ENCODE data around the gene PDCD1LG2.

Gene PDCD1LG2

DNA sequence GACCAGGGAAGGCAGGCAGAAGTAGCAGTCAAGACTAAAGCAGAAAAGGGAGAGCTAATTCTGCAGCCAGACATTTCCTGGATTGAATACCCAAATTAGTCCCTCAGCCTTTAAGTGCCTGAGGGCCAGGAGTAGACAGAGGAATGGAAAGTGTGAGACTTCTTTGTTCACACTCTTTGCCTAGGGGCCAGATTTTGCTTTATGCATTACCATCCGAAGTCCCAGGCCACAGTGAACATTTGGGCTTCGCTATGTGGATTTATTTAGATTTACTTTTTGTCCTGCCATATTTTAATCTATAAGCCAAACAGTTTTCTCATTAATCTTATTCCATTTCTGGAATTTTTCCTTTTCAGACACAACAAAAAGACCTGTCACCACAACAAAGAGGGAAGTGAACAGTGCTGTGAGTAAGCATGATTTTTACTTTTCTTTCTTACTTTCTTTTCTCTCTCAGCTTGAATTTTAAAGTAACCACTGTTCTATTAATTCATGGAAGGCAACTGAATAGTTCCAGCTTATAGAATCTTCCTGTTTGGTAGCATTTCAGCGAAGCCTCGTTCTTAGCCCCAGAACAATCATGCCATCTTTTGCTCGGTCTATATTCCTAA is 52.6 kb downstream of the PDCD1LG2 start:
- TF ChIP-seq GATA3 (IDR thresholded peaks at IDR 0.05; ENCODE audit: low read depth, low read length) (no peak), GATA2 (IDR thresholded peaks at IDR 0.05; ENCODE audit: low read depth, low read length) (no peak)

DNA sequence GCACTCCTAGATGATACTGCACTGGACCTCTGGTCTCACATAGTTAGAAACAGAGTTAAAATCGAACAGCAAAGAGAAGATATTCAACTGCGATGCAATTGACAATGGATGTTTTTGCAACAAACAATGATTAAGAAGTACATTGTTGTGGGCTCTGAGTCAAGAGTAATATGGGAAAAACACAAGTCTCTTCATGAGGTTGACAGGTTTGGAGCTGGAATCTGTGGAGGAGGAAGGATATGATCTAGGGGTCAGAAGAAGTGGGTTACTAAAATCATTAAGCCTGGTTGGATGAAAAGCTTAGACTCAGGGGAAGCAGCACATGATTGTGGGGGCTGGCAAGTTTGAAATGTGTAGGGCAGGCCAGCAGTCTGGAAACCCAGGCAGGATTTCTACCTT is 53.1 kb downstream of the PDCD1LG2 start:
- TF ChIP-seq GATA2 (IDR thresholded peaks at IDR 0.05; ENCODE audit: low read depth, low read length) (no peak), GATA3 (IDR thresholded peaks at IDR 0.05; ENCODE audit: low read depth, low read length) (no peak)

DNA sequence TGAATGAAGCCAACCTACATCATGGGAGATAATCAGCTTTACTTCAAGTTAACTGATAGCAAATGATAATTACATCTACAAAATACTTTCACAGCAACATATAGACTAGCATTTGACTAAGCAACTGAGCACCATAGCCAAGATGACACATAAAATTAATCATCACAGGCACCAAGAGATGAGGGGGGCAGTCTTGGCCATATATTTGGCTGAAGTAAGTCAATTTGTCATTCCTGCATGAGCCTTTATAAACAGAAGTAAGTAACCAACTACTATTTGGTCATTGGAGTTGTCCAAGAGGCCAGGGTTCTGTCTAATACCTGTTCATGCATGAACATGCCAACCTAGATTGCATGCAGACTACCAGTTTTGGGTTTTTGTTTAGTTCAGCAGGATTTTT is 53.6 kb downstream of the PDCD1LG2 start:
- TF ChIP-seq GATA3 (IDR thresholded peaks at IDR 0.05; ENCODE audit: low read depth, low read length) (no peak), GATA2 (IDR thresholded peaks at IDR 0.05; ENCODE audit: low read depth, low read length) (no peak)

- no peak for TF ChIP-seq GATA3 (IDR thresholded peaks at IDR 0.05; ENCODE audit: low read depth, low read length)
- no peak for TF ChIP-seq GATA2 (IDR thresholded peaks at IDR 0.05; ENCODE audit: low read depth, low read length)
Observed at GRCh38 chr9:5566054-5566618, 55.8 kb downstream of the PDCD1LG2 start.

GRCh38 chr9:5568868-5569267 is 58.5 kb downstream of the PDCD1LG2 start:
- no peak for TF ChIP-seq GATA2 (IDR thresholded peaks at IDR 0.05; ENCODE audit: low read depth, low read length)
- no peak for TF ChIP-seq GATA3 (IDR thresholded peaks at IDR 0.05; ENCODE audit: low read depth, low read length)

DNA sequence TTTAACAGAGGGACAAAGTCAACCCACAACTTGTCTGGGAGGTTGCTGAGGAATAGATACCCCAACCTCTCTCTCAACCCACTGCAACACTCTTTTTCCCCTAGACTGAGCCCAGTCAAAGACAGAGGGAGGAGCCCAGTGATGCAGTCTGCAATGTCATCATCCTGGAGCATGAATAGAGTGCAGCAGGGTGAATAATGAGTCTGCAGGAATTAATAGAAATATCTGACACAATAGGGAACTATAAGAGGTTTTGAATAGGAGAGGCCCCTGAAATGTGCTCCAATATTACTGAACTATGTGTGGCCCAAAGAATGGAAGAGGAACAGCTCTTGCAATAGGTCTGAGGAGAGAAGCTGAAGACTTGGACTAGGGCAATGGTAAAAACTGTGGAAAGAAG is 59.1 kb downstream of the PDCD1LG2 start:
- TF ChIP-seq GATA3 (IDR thresholded peaks at IDR 0.05; ENCODE audit: low read depth, low read length), result no peak
- no peak for TF ChIP-seq GATA2 (IDR thresholded peaks at IDR 0.05; ENCODE audit: low read depth, low read length)

- TF ChIP-seq GATA2 (IDR thresholded peaks at IDR 0.05; ENCODE audit: low read depth, low read length) (no peak), GATA3 (IDR thresholded peaks at IDR 0.05; ENCODE audit: low read depth, low read length) (no peak)
Observed at GRCh38 chr9:5569891-5570290, 59.6 kb downstream of the PDCD1LG2 start.

- TF ChIP-seq GATA3 (IDR thresholded peaks at IDR 0.05; ENCODE audit: low read depth, low read length) (no peak), GATA2 (IDR thresholded peaks at IDR 0.05; ENCODE audit: low read depth, low read length) (no peak)
Observed at GRCh38 chr9:5571629-5572232, 61.4 kb downstream of the PDCD1LG2 start.

- no peak for TF ChIP-seq GATA2 (IDR thresholded peaks at IDR 0.05; ENCODE audit: low read depth, low read length)
- no peak for TF ChIP-seq GATA3 (IDR thresholded peaks at IDR 0.05; ENCODE audit: low read depth, low read length)
Observed at GRCh38 chr9:5574097-5574496, 63.8 kb downstream of the PDCD1LG2 start.

- no peak for TF ChIP-seq GATA3 (IDR thresholded peaks at IDR 0.05; ENCODE audit: low read depth, low read length)
- no peak for TF ChIP-seq GATA2 (IDR thresholded peaks at IDR 0.05; ENCODE audit: low read depth, low read length)
Observed at GRCh38 chr9:5575000-5575399, 64.7 kb downstream of the PDCD1LG2 start.

DNA sequence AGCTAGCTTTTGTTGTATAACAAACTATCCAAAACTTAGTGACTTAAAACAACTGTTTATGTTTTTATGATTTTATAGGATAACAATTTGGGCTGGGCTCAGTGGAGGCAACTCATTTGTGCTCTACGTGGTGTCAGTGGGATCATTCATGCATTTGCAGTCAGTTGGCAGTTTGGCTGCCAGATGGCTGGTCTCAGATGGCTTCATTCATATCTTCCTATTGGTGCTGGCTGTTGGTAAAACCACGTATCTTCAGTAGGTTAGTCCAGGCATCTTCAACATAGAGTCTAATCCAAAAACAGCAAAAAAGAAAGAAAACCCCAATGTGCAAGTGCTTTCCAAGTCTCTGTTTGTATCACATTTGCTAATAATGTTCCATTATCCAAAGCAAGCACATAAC is 66.9 kb downstream of the PDCD1LG2 start:
- no peak for TF ChIP-seq GATA2 (IDR thresholded peaks at IDR 0.05; ENCODE audit: low read depth, low read length)

GRCh38 chr9:5578018-5578697 is 67.8 kb downstream of the PDCD1LG2 start:
- no peak for TF ChIP-seq GATA2 (IDR thresholded peaks at IDR 0.05; ENCODE audit: low read depth, low read length)
- TF ChIP-seq GATA3 (IDR thresholded peaks at IDR 0.05; ENCODE audit: low read depth, low read length), result no peak

DNA sequence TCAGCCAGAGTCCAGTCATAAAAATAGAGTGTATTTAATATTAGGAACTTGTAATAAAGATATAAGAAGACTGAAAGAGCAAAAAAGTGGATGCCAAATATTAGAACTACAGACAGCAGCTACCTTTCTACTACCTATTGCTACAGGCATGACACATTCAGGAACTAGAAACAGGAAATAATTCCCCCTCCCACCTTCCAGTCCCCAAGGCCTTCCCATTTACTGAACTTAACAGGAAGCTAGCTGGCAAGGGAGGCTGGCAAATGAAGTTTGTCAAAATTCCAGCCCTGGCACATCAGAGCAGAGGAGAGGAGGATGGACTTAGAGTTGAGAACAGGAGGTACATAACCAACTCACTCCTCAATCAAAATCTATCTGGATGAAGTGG is 68.4 kb downstream of the PDCD1LG2 start:
- TF ChIP-seq GATA2 (IDR thresholded peaks at IDR 0.05; ENCODE audit: low read depth, low read length) (no peak), GATA3 (IDR thresholded peaks at IDR 0.05; ENCODE audit: low read depth, low read length) (no peak)

GRCh38 chr9:5579881-5580280 is 69.5 kb downstream of the PDCD1LG2 start:
- TF ChIP-seq GATA3 (IDR thresholded peaks at IDR 0.05; ENCODE audit: low read depth, low read length), result no peak
- TF ChIP-seq GATA2 (IDR thresholded peaks at IDR 0.05; ENCODE audit: low read depth, low read length), result no peak

GRCh38 chr9:5580650-5581049 is 70.3 kb downstream of the PDCD1LG2 start:
- TF ChIP-seq GATA3 (IDR thresholded peaks at IDR 0.05; ENCODE audit: low read depth, low read length) (no peak), GATA2 (IDR thresholded peaks at IDR 0.05; ENCODE audit: low read depth, low read length) (no peak)

Measured in SH-SY5Y (cell line).